H9 (cell line): ENCODE data around the gene SPATA2L. TPM values are rescaled to one million over a fixed set of nuclear protein-coding genes. Genes with fewer than 3 reads are reported as not detected.

ENCODE experiments used
- DNase-seq: peaks from one replicate; pipeline ENCODE4 v3.0.0-alpha.2; 2017
- H2AFZ ChIP-seq: one replicate; pipeline ENCODE4 v1.6.1; 2013; ENCODE audit warnings: mild to moderate bottlenecking, low read length, control low read depth, moderate library complexity
- H2AK5ac ChIP-seq: 2 replicates; pipeline ENCODE4 v1.6.1; 2013; ENCODE audit warnings: low read length, control low read depth, mixed read lengths; ENCODE audit not compliant: insufficient read length
- H2BK120ac ChIP-seq: one replicate; pipeline ENCODE4 v1.6.1; 2013; ENCODE audit warnings: low read depth, mild to moderate bottlenecking, low read length, control low read depth, inconsistent platforms; ENCODE audit not compliant: poor library complexity, severe bottlenecking
- H2BK12ac ChIP-seq: 2 replicates; pipeline ENCODE4 v1.6.1; 2013; ENCODE audit warnings: low read length, control low read depth, mixed read lengths, low read depth; ENCODE audit not compliant: insufficient read length
- H2BK15ac ChIP-seq: 2 replicates; pipeline ENCODE4 v1.6.1; 2013; ENCODE audit warnings: low read depth, low read length, control low read depth
- H2BK20ac ChIP-seq: one replicate; pipeline ENCODE4 v1.6.1; 2013; ENCODE audit warnings: low read depth, mild to moderate bottlenecking, low read length, control low read depth, inconsistent platforms; ENCODE audit not compliant: poor library complexity, severe bottlenecking
- H2BK5ac ChIP-seq: 2 replicates; pipeline ENCODE4 v1.6.1; 2013; ENCODE audit warnings: low read length, control low read depth, mixed read lengths; ENCODE audit not compliant: insufficient read length
- H3K14ac ChIP-seq: 2 replicates; pipeline ENCODE4 v1.6.1; 2013; ENCODE audit warnings: low read length, control low read depth; ENCODE audit not compliant: insufficient read depth
- H3K18ac ChIP-seq: 2 replicates; pipeline ENCODE4 v1.6.1; 2013; ENCODE audit warnings: low read depth, mild to moderate bottlenecking, mixed read lengths, low read length, control low read depth; ENCODE audit not compliant: insufficient read length
- H3K23ac ChIP-seq: 2 replicates; pipeline ENCODE4 v1.6.1; 2013; ENCODE audit warnings: low read length, control low read depth, mixed read lengths, low read depth; ENCODE audit not compliant: insufficient read length
- H3K23me2 ChIP-seq: 2 replicates; pipeline ENCODE4 v1.6.1; 2013; ENCODE audit warnings: low read depth, mild to moderate bottlenecking, mixed read lengths, low read length, control low read depth; ENCODE audit not compliant: insufficient read length, poor library complexity, severe bottlenecking
- H3K27ac ChIP-seq: 2 replicates; pipeline ENCODE4 v1.5.1; 2013; ENCODE audit warnings: low read length, control low read depth, mixed read lengths, low read depth; ENCODE audit not compliant: insufficient read length
- H3K27me3 ChIP-seq: 2 replicates; pipeline ENCODE4 v1.6.1; 2013; ENCODE audit warnings: low read length, control low read depth, inconsistent platforms; ENCODE audit not compliant: insufficient read depth
- H3K4ac ChIP-seq: 2 replicates; pipeline ENCODE4 v1.6.1; 2013; ENCODE audit warnings: low read depth, mild to moderate bottlenecking, control low read depth, inconsistent platforms, low read length, moderate library complexity
- H3K4me1 ChIP-seq: 2 replicates; pipeline ENCODE4 v1.6.1; 2013; ENCODE audit warnings: low read length, control low read depth, inconsistent platforms; ENCODE audit not compliant: insufficient read depth
- H3K4me2 ChIP-seq: 2 replicates; pipeline ENCODE4 v1.6.1; 2013; ENCODE audit warnings: low read length, control low read depth, mixed read lengths; ENCODE audit not compliant: insufficient read length, insufficient read depth
- H3K56ac ChIP-seq: 2 replicates; pipeline ENCODE4 v1.6.1; 2013; ENCODE audit warnings: low read depth, mild to moderate bottlenecking, mixed read lengths, low read length, control low read depth; ENCODE audit not compliant: insufficient read length
- H3K79me1 ChIP-seq: 2 replicates; pipeline ENCODE4 v1.6.1; 2013; ENCODE audit warnings: low read depth, mild to moderate bottlenecking, moderate library complexity, low read length, control low read depth, inconsistent platforms; ENCODE audit not compliant: insufficient read depth, poor library complexity, severe bottlenecking
- H3K79me2 ChIP-seq: 2 replicates; pipeline ENCODE4 v1.6.1; 2013; ENCODE audit warnings: low read length, control low read depth, inconsistent platforms; ENCODE audit not compliant: insufficient read depth
- H3K9ac ChIP-seq: 2 replicates; pipeline ENCODE4 v1.6.1; 2013; ENCODE audit warnings: low read length, control low read depth, mixed read lengths; ENCODE audit not compliant: insufficient read length; ENCODE audit errors: extremely low read depth
- H3K9me3 ChIP-seq: one replicate; pipeline ENCODE4 v1.6.1; 2013; ENCODE audit warnings: low read depth, low read length, inconsistent platforms; ENCODE audit not compliant: control insufficient read depth
- H3T11ph ChIP-seq: one replicate; pipeline ENCODE4 v1.6.1; 2013; ENCODE audit warnings: mild to moderate bottlenecking, low read length, control low read depth, inconsistent platforms
- H4K20me1 ChIP-seq: one replicate; pipeline ENCODE4 v1.6.1; 2013; ENCODE audit not compliant: control insufficient read depth, insufficient read length, insufficient read depth
- H4K5ac ChIP-seq: 2 replicates; pipeline ENCODE4 v1.6.1; 2013; ENCODE audit warnings: low read depth, mild to moderate bottlenecking, mixed read lengths, low read length, control low read depth; ENCODE audit not compliant: insufficient read length
- H4K8ac ChIP-seq: replicated peaks from 2 replicates; pipeline ENCODE4 v1.6.1; 2013; ENCODE audit warnings: low read length, control low read depth, mixed read lengths, low read depth; ENCODE audit not compliant: insufficient read length
- H4K91ac ChIP-seq: 2 replicates; pipeline ENCODE4 v1.6.1; 2013; ENCODE audit warnings: low read depth, mild to moderate bottlenecking, moderate library complexity, mixed read lengths, low read length, control low read depth; ENCODE audit not compliant: insufficient read length
- H3K27ac Mint-ChIP-seq, 3 experiments: 2 replicates in 2 of 3; 3 replicates in 1 of 3; pipeline ENCODE4 v1.8.0; 2020 to 2021; ENCODE audit warnings: mixed read lengths in 3 of 3, mild to moderate bottlenecking in 1 of 3, moderate library complexity in 1 of 3
- H3K27me3 Mint-ChIP-seq: 2 replicates; pipeline ENCODE4 v1.8.0; 2021; ENCODE audit warnings: low read depth, mild to moderate bottlenecking, moderate library complexity, mixed read lengths
- H3K36me3 Mint-ChIP-seq, 3 experiments: 2 replicates in 2 of 3; 3 replicates in 1 of 3; pipeline ENCODE4 v1.8.0; 2020 to 2021; ENCODE audit warnings: low read depth in 3 of 3, mixed read lengths in 3 of 3; ENCODE audit not compliant: insufficient read depth in 1 of 3
- H3K4me1 Mint-ChIP-seq, 2 experiments: 2 replicates each; pipeline ENCODE4 v1.8.0; 2020; ENCODE audit warnings: mixed read lengths in 2 of 2
- H3K4me3 Mint-ChIP-seq, 2 experiments: 2 replicates in 1 of 2; 3 replicates in 1 of 2; pipeline ENCODE4 v1.8.0; 2020 to 2021; ENCODE audit warnings: mild to moderate bottlenecking in 2 of 2, mixed read lengths in 2 of 2, moderate library complexity in 1 of 2
- H3K9me3 Mint-ChIP-seq, 2 experiments: 2 replicates in 1 of 2; 3 replicates in 1 of 2; pipeline ENCODE4 v1.8.0; 2020; ENCODE audit warnings: mild to moderate bottlenecking in 2 of 2, mixed read lengths in 2 of 2, moderate library complexity in 1 of 2
- CTCF ChIP-seq: fragments of 200-600 bp; sonication (generic); conservative IDR thresholded peaks from 3 replicates; pipeline ENCODE4 v1.8.0; 2021; ENCODE audit warnings: antibody characterized with exemption, mild to moderate bottlenecking
- WGBS: extraction: QIAGEN DNeasy Blood & Tissue Kit; methylation state at CpG from one replicate; pipeline ENCODE4 v1.1.7; 2013; ENCODE audit warnings: missing lambda C conversion rate, low lambda C conversion rate, mixed read lengths; ENCODE audit not compliant: insufficient read length; ENCODE audit errors: extremely low coverage; 5-methylcytosine and 5-hydroxymethylcytosine counted together
- total RNA-seq: library from RNA; stranded (reverse); gene quantifications from 2 replicates; pipeline ENCODE4 v1.2.1, GENCODE V29; 2021

Gene SPATA2L
- total RNA-seq, 1 experiment from 2014 or later = 27.1 TPM

DNA sequence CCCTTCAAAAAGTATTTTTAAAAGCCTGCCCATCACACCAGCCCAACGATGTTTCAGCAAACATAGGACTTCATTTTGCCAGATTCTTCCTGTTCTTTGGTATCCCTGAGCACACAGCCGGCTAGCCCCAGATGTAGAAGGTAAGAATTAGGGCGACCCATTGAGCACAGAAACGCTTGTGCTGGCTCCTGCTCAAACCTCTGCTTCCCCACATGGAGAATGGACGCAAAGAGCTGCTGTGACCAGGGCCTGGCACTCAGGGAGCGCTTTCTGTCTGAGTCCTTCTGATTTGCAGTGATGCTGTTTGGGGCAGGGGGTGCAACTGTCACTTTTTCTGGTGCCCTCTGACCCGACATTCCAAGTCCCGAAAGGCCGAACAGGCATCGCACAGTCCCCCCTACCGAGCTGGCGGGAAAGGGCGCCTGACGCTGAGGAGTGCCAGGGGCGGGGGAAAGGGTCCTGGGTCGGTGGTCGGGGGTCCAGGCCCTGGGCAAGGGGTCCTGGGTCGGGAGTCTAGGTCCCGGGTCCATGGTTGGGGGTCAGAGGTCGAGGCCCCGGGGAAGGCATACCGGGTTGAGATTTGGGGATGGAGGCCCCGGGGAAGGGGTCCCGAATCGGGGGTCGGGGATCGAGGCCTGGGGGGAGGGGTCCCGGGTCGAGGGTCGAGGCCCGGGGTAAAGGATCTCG lies 44.9 kb downstream of the SPATA2L start:
- Mint-ChIP-seq H3K36me3 (peaks cover 32 to 40% (median 39%) of the 10 kb centered on the region in 3 experiments), H3K4me3 (peak overlapping the region; percentile 84 to 92), H3K9me3 (peaks cover 7% of the 10 kb centered on the region in 2 experiments; a peak in 4 of 5 replicates), H3K27me3 (peaks cover 2% of the 10 kb centered on the region; the same call in 1 of the 2 replicates), H3K27ac (0 out of 7 replicates have a peak overlapping the region, but pooled peaks of 1 of the 3 experiments have one; percentile 35), H3K4me1 (peaks cover 9 to 14% of the 10 kb centered on the region in 2 experiments)
- Histone ChIP-seq H3K9ac (no peak overlapping the region), H4K8ac (no peak overlapping the region), H2AK5ac (no peak overlapping the region), H3K4me2 (peak overlapping the region; percentile 84), H3K23me2 (peaks cover 7% of the 10 kb centered on the region), H2AFZ (no peak overlapping the region), H3K18ac (no peak overlapping the region), H3K56ac (no peak overlapping the region), H2BK20ac (no peak overlapping the region), H4K20me1 (no peaks in the 10 kb centered on the region), H3K14ac (no peak overlapping the region), H4K91ac (no peak overlapping the region), H4K5ac (no peak overlapping the region), H3K79me1 (peaks cover 2% of the 10 kb centered on the region), H3K4me1 (no peaks in the 10 kb centered on the region), H2BK15ac (no peak overlapping the region), H3K27ac (no peak overlapping the region), H3K23ac (no peak overlapping the region), H3T11ph (no peak overlapping the region), H3K79me2 (peaks cover 5% of the 10 kb centered on the region; the same call in 1 of the 2 replicates), H2BK5ac (no peak overlapping the region), H3K4ac (no peak overlapping the region), H2BK120ac (no peak overlapping the region), H3K27me3 (no peaks in the 10 kb centered on the region), H2BK12ac (no peak overlapping the region), H3K9me3 (no peaks in the 10 kb centered on the region)
- no CpG with 5 or more reads among the region's 32 CpGs for WGBS
- DNase-seq = no peak
- TF ChIP-seq CTCF = no peak
